BLaER1 (cell line): ENCODE measurements around the gene KDM8.
A peak's percentile ranks its signal among the peaks of the same experiment; 100 is the strongest.

Experiments used
- H3K27ac ChIP-seq: shearing (Covaris generic); formaldehyde crosslinking; 2 replicates; pipeline ENCODE4 v1.8.1; 2022
- H3K27me3 ChIP-seq: shearing (Covaris generic); formaldehyde crosslinking; 2 replicates; pipeline ENCODE4 v1.8.1; 2022
- H3K36me3 ChIP-seq: shearing (Covaris generic); formaldehyde crosslinking; 2 replicates; pipeline ENCODE4 v1.8.1; 2022
- H3K4me1 ChIP-seq: shearing (Covaris generic); formaldehyde crosslinking; 2 replicates; pipeline ENCODE4 v1.8.1; 2022
- H3K4me2 ChIP-seq: shearing (Covaris generic); formaldehyde crosslinking; 2 replicates; pipeline ENCODE4 v1.8.1; 2022
- H3K4me3 ChIP-seq: shearing (Covaris generic); formaldehyde crosslinking; 2 replicates; pipeline ENCODE4 v1.8.1; 2022
- H3K9ac ChIP-seq: shearing (Covaris generic); formaldehyde crosslinking; 2 replicates; pipeline ENCODE4 v1.8.1; 2022
- H3K9me3 ChIP-seq: shearing (Covaris generic); formaldehyde crosslinking; 2 replicates; pipeline ENCODE4 v1.8.1; 2022
- H4K20me1 ChIP-seq: shearing (Covaris generic); formaldehyde crosslinking; 2 replicates; pipeline ENCODE4 v1.8.1; 2022
- Cebpa-rat ChIP-seq: shearing (Covaris generic); IDR thresholded peaks from 2 replicates; pipeline ENCODE4 v1.8.1; 2022

Gene KDM8

GRCh38 chr16:27233731-27234130 lies 30.4 kb downstream of the KDM8 start:
- peak overlapping the region; percentile 89 for H3K4me2 ChIP-seq
- H3K4me1 ChIP-seq: peaks cover 99% of the 10 kb centered on the region
- H3K27ac ChIP-seq: peak overlapping the region; percentile 86
- no peaks in the 10 kb centered on the region for H3K36me3 ChIP-seq
- no peak for TF ChIP-seq Cebpa-rat
- no peak overlapping the region for H3K4me3 ChIP-seq
- H4K20me1 ChIP-seq: no peaks in the 10 kb centered on the region
- no peaks in the 10 kb centered on the region for H3K27me3 ChIP-seq
- H3K9ac ChIP-seq: peak overlapping the region; percentile 56; the same call in 1 of the 2 replicates
- no peaks in the 10 kb centered on the region for H3K9me3 ChIP-seq

- Histone ChIP-seq H3K36me3 (no peaks in the 10 kb centered on the region), H3K4me3 (no peak overlapping the region), H3K9me3 (no peaks in the 10 kb centered on the region), H3K4me1 (peaks cover 95% of the 10 kb centered on the region), H3K27ac (peak overlapping the region; percentile 86), H3K27me3 (no peaks in the 10 kb centered on the region), H4K20me1 (no peaks in the 10 kb centered on the region), H3K4me2 (peak overlapping the region; percentile 89), H3K9ac (peak overlapping the region; percentile 56; the same call in 1 of the 2 replicates)
- no peak for TF ChIP-seq Cebpa-rat
Observed at GRCh38 chr16:27234171-27234570, 30.8 kb downstream of the KDM8 start.

GRCh38 chr16:27234603-27235002 lies 31.3 kb downstream of the KDM8 start:
- Histone ChIP-seq H3K9me3 (no peaks in the 10 kb centered on the region), H3K4me1 (peaks cover 91% of the 10 kb centered on the region), H3K36me3 (no peaks in the 10 kb centered on the region), H3K27me3 (no peaks in the 10 kb centered on the region), H3K27ac (peak overlapping the region; percentile 86), H3K9ac (peak overlapping the region; percentile 56; the same call in 1 of the 2 replicates), H4K20me1 (no peaks in the 10 kb centered on the region), H3K4me2 (peak overlapping the region; percentile 89), H3K4me3 (no peak overlapping the region)
- TF ChIP-seq Cebpa-rat: no peak

- no peak for TF ChIP-seq Cebpa-rat
- Histone ChIP-seq H3K4me1 (peaks cover 84% of the 10 kb centered on the region), H3K4me3 (no peak overlapping the region; the same call in 1 of the 2 replicates), H4K20me1 (no peaks in the 10 kb centered on the region), H3K9me3 (no peaks in the 10 kb centered on the region), H3K4me2 (peak overlapping the region; percentile 89), H3K36me3 (no peaks in the 10 kb centered on the region), H3K27ac (peak overlapping the region; percentile 86), H3K27me3 (no peaks in the 10 kb centered on the region), H3K9ac (peak overlapping the region; percentile 64)
Observed at GRCh38 chr16:27235055-27235937, 32.0 kb downstream of the KDM8 start.

- H3K27ac ChIP-seq: peak overlapping the region; percentile 86
Observed at GRCh38 chr16:27235938-27236245, 32.6 kb downstream of the KDM8 start.

GRCh38 chr16:27236635-27237218 lies 33.4 kb downstream of the KDM8 start:
- Histone ChIP-seq H3K27me3 (no peaks in the 10 kb centered on the region), H3K4me1 (peaks cover 76% of the 10 kb centered on the region), H3K4me3 (no peak overlapping the region), H3K4me2 (peak overlapping the region; percentile 89), H4K20me1 (no peaks in the 10 kb centered on the region), H3K9me3 (no peaks in the 10 kb centered on the region), H3K9ac (peak overlapping the region; percentile 64), H3K36me3 (no peaks in the 10 kb centered on the region), H3K27ac (peak overlapping the region; percentile 86)
- no peak for TF ChIP-seq Cebpa-rat

More at GRCh38 chr16:27235938-27236245, 32.6 kb downstream of the KDM8 start:
- peaks cover 78% of the 10 kb centered on the region for H3K4me1 ChIP-seq
- peak overlapping the region; percentile 64 for H3K9ac ChIP-seq
- no peaks in the 10 kb centered on the region for H3K36me3 ChIP-seq
- TF ChIP-seq Cebpa-rat: no peak
- no peaks in the 10 kb centered on the region for H4K20me1 ChIP-seq
- H3K9me3 ChIP-seq: no peaks in the 10 kb centered on the region
- no peak overlapping the region; the same call in 1 of the 2 replicates for H3K4me3 ChIP-seq
- H3K4me2 ChIP-seq: peak overlapping the region; percentile 89
- no peaks in the 10 kb centered on the region for H3K27me3 ChIP-seq

GRCh38 chr16:27237219-27238015 lies 34.1 kb downstream of the KDM8 start:
- Histone ChIP-seq H3K4me2 (peak overlapping the region; percentile 89), H3K27me3 (no peaks in the 10 kb centered on the region), H3K36me3 (no peaks in the 10 kb centered on the region), H4K20me1 (no peaks in the 10 kb centered on the region), H3K27ac (peak overlapping the region; percentile 86), H3K9me3 (no peaks in the 10 kb centered on the region), H3K4me3 (no peak overlapping the region), H3K9ac (peak overlapping the region; percentile 64), H3K4me1 (peaks cover 71% of the 10 kb centered on the region)
- no peak for TF ChIP-seq Cebpa-rat

GRCh38 chr16:27238016-27238587 lies 34.8 kb downstream of the KDM8 start:
- no peak overlapping the region for H3K4me3 ChIP-seq
- H3K9ac ChIP-seq: peak overlapping the region; percentile 64
- H3K9me3 ChIP-seq: no peaks in the 10 kb centered on the region
- H4K20me1 ChIP-seq: no peaks in the 10 kb centered on the region
- no peaks in the 10 kb centered on the region for H3K27me3 ChIP-seq
- peak overlapping the region; percentile 86 for H3K27ac ChIP-seq
- peak overlapping the region; percentile 89 for H3K4me2 ChIP-seq
- H3K4me1 ChIP-seq: peaks cover 71% of the 10 kb centered on the region
- TF ChIP-seq Cebpa-rat: no peak
- H3K36me3 ChIP-seq: no peaks in the 10 kb centered on the region

- no peaks in the 10 kb centered on the region for H3K9me3 ChIP-seq
- TF ChIP-seq Cebpa-rat: no peak
- H3K4me1 ChIP-seq: peaks cover 71% of the 10 kb centered on the region
- no peak overlapping the region for H3K4me3 ChIP-seq
- peak overlapping the region; percentile 89; the same call in 1 of the 2 replicates for H3K4me2 ChIP-seq
- peak overlapping the region; percentile 86; the same call in 1 of the 2 replicates for H3K27ac ChIP-seq
- no peak overlapping the region for H3K9ac ChIP-seq
- no peaks in the 10 kb centered on the region for H3K27me3 ChIP-seq
- no peaks in the 10 kb centered on the region for H4K20me1 ChIP-seq
- no peaks in the 10 kb centered on the region for H3K36me3 ChIP-seq
Observed at GRCh38 chr16:27238591-27238990, 35.3 kb downstream of the KDM8 start.
